NCI-H226 (cell line): ENCODE results near the gene PIK3AP1.
"Not testable (repeated sequence)": the region's sequence is repeated elsewhere in the genome, so short reads cannot be mapped to it uniquely, and the experiment has no call there.

Source experiments
- DNase-seq: peaks from one replicate; pipeline ENCODE4 v3.0.0-alpha.2; 2015

The PIK3AP1 gene

DNA sequence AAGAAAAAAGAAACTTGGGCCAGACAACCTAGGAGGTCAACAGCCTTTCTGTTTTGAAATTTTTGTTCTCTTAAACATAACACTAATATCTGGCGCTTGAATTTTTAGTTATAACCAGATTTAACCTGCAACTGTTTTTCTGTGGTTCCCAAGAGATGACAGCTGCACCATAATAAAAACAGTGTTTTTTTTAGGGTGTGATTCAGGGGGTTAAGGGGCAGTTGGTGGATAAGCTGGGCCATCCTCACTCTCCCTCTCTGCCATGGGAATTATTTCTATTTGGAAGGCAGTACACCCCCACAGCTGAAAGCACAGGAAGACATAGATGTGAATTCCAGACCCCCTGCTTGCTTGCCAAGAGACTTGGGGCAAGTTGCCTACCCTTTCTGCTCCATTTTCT lies 113.4 kb downstream of the PIK3AP1 start:
- DNase-seq: no peak

GRCh38 chr10:96606216-96606615 lies 114.1 kb downstream of the PIK3AP1 start:
- DNase-seq: peak; percentile 56

- no peak for DNase-seq
Observed at GRCh38 chr10:96600337-96600736, 120.0 kb downstream of the PIK3AP1 start.

GRCh38 chr10:96598846-96599245 lies 121.5 kb downstream of the PIK3AP1 start:
- DNase-seq: no peak

DNA sequence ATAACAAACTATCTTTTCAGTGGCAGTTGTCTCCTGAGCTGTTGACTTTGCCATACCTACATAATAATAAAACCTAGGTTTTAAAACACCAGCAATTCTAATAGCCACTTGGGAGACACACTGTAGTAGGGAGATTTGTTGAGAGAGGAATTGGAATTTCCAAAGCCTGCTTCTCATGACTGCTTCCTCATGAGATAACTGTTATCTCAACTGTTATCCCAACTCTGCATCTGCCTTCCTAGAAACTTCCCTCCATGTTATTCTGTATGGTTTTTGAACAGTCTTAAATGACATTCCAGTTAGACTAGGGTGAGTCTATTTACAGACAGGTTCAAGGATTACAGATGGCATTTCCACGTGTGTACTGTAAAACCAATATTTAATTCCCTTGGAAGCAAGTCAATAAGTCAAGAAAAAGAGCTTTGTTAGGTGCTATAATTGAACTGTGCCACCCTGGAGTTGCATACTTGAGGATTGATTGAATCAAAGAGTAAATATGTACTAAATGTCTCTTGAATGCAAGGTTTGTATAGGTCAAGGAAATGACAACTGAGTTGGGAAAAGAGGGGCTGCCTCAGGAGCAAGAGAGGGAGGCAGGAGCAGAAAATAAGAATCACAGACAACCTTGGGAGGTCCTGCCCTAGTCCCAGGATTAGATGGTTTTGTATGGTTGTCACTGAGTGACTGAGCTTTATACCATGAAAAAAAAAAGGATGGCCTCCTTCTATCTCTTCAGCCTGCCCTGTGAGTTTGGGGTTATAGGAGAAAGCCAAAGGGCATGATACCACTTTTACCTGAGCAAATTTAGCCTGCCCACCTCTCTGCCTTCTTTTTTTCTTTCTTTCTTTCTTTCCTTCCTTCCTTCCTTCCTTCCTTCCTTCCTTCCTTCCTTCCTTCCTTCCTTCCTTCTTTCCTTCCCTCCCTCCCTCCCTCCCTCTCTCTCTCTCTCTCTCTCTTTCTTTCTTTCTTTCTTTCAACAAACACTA lies 123.6 kb downstream of the PIK3AP1 start:
- DNase-seq: no peak

DNA sequence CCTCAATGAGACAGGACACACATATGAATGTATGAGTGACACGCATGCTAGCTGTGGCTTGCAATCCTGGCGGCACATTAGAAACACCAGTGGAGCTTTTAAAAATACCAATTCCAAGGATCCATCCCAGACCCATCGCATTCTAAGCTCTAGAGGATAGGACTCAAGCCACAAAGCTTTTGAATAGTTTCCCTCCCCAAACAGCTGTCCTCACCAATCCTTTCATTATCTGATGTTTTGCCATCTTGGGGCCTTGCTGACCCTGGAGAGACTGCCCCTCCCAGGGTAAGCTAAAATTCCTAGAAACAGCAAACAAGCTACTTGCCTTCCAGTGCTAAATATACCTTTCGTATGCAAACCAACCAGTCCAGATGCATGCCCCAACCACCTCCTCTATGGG lies 124.6 kb downstream of the PIK3AP1 start:
- DNase-seq: no peak

DNA sequence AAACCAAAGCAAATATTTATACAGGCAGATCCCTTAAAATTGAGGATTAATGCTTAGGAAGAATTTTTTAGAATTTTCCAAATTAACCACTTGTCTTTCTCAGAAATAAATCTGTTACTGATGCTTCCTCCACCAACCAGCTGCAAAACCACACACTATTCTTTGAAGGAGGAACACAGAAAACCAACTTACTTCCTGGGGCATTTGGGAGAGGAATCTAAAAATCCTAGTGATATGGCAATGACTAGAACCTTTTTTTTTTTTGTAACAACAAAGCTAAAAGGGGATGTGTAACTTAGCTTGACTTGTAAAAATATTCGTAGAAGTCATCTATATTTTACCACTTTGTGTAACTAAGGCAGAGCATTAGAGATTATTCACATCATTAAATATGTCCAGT lies 128.4 kb downstream of the PIK3AP1 start:
- no peak for DNase-seq

DNA sequence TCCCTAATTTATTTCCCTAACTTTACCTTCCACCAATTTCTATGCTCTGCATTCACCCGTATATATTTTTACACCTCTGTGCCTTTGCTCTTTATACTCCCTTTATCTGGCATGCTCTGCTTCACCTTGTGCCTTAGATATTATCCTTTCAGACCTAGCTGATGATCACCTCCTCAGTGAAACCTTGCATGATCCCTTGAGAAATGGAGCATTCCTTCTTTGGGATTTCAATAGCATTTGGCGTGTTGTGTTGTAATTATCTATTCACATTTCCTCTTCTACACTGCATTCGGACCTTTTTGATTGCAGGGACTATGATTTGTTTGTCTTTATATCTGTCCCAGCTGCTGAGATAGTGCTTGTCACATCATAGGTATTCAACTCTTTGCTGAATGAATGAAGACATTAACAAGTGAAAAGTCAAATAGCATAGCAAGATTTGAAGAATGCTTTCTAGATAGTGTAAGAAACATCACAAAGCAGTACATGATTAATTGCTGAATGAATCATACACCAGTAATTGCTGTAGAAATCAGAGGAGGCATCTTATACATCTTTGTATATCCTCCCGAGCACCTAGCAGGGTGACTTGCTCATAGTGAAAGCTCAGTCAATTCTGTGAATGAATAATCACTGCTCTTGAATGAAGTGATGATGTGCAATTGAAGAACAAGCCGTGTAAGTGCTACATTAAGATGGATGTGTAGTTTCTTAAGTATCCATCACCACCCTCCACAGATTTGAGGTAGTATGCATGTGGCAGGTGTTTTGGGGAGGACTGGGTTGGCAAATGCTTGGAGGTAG lies 131.5 kb downstream of the PIK3AP1 start:
- peak; percentile 49 for DNase-seq

DNA sequence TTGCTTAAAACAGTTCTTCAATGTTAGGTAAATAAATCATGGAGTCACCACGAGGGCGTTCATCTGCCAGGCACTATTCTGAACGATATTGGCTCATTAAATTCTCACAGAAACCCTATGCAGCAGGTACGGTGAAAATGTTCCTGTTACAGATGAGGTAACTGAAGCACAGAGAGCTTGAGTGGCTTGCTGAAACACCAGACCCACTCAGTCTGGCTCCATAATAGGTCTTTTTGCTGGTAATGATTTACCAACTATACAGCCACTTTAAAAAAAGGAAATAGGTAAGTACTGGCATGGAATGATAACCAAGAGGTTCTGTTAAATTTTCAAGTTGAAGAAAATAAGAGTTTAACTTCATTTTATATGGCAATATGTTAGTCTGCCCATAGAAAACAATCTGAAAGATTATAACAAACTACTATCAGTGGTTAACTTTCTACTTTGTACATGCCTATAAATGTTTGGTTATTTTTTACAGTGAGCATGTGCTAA lies 132.2 kb downstream of the PIK3AP1 start:
- no peak for DNase-seq

GRCh38 chr10:96587264-96588059 lies 132.9 kb downstream of the PIK3AP1 start:
- peak; percentile 66 for DNase-seq

- DNase-seq: peak; percentile 85
Observed at GRCh38 chr10:96586419-96587263, 133.7 kb downstream of the PIK3AP1 start, which contains the start of gene TM9SF3. Gene TM9SF3, minus strand, starts transcription at chr10:96587012. Its CDS starts 177 bp downstream, at chr10:96586835.

DNA sequence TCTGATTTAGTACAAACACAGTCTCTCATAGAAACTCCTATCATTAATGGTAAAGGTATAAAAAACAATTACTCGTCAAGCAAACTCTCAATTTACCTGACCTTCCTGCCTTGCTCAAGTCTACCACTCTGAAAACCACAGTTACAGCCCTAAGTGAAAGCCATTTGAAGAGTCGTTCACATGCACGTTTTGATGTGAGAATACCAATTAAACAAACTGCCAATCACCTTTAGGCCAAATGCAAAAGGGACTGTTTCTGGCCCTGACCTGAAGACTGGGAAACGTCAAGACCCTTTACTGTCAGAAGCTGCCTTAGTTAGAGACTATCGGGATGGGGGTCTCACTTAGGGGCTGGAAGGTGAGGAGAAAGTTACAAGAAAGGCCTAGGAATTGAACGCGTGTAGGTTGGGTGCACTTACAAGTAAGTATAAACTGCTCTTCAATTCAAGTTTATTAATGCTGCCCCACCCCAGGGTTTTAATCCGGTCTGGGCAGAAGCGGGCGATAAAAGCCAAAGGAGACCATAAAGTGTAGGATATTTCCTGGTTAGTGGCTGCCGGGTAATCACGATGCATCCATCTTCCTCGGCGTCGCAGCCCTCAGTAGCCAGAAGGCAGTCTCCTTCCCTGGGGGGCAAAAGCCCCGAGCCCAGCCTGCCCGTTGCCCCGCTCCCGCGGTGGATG lies 134.4 kb downstream of the PIK3AP1 start:
- no peak for DNase-seq

- DNase-seq: no peak
Observed at GRCh38 chr10:96584474-96584873, 135.8 kb downstream of the PIK3AP1 start.

GRCh38 chr10:96584035-96584434 lies 136.3 kb downstream of the PIK3AP1 start:
- DNase-seq: no peak

- DNase-seq: no peak
Observed at GRCh38 chr10:96579133-96579532, 141.2 kb downstream of the PIK3AP1 start.

DNA sequence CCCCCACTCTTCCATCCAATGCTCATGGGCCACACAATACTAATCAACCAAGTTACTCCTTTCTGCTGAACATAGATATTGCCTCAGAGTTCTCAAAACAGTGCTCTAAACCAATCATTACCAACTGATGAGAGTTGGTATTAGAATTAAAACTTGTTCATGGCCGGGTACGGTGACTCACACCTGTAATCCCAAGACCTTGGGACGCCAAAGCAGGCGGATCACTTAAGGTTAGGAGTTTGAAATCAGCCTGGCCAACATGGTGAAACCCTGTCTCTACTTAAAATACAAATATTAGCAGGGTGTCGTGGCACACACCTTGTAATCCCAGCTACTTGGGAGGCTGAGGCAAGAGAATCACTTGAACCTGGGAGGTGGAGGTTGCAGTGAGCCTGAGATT lies 141.7 kb downstream of the PIK3AP1 start:
- no peak for DNase-seq

DNA sequence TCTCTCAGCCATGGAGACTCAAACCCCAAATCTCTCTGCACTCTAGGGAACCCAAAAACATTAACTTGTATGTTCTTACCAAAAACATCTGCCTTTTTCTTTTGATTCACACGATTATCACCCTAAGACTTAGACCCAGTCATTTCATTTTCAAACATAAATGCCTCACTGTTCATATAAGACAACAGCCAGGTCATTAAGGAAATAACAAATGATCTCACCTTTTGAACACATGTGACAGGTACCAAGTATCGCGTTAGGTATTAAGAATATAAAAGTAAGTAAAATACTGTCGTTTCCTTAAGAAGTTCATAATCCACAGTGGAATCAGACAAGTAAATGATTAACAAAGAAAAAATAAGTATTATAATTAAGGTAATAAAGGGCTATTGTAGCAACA lies 142.3 kb downstream of the PIK3AP1 start:
- no peak for DNase-seq

DNA sequence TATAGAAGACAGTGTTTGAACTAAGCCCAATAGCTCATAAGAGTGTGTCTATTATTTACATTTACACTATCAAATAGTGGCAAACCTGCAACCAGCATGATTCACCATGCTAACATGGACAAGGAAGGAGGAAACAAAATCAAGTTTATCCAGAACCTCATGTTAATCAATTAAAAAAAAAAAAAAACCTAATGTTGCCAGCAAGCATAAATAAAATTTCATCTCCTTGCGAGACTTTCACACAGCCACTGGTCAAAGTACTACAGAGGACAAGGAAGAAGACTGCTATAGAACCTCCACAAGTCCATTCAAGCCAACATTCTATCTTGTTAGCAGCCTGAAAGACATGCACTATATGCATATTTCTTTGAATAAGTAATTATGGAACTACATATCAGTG lies 143.2 kb downstream of the PIK3AP1 start:
- no peak for DNase-seq

DNA sequence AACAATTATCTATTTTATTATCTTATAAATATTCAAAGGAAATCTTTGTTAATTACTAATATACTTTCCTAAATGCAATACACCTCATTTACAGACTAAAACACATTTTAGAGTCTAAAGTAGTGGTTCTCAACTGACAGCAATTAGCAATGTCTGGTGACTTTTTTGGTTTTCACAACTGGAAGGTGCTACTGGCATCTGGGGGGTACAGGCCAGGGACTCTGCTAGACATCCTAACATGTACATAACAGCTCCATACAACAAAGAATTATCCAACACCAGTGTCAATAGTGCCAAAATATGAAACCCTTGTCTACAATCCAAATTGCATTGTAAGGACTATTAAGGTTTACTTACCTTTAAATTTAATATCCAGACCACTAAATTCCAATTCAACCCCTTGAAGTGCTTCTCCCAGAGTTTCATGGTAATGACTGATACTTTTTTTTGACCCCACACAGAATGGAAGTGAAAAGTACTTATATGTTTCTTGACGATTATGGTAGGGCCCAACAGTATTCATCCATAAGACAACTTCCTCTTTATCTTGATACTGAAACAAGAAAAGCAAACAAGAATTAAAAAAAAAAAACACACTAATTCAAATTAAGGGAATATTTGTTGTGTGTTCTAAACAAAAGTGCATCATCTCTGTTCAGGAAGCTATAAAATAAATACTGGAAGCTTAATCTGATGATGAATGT lies 143.9 kb downstream of the PIK3AP1 start:
- DNase-seq: no peak

DNA sequence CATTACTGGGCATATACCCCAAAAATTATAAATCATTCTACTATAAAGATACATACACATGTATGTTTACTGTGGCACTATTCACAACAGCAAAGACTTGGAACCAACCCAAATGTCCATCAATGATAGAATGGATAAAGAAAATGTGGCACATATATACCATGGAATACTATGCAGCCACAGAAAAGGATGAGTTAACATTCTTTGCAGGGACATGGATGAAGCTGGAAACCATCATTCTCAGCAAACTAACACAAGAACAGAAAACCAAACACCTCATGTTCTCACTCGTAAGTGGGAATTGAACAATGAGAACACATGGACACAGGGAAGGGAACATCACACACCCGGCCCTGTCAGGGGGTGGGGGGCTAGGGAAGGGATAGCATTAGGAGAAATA lies 145.8 kb downstream of the PIK3AP1 start:
- DNase-seq: not testable (repeated sequence)
